H9 (cell line): ENCODE data around the gene MELK. TPM values are rescaled to one million over a fixed set of nuclear protein-coding genes. Genes with fewer than 3 reads are reported as not detected.

Experiments used
- DNase-seq: peaks from one replicate; pipeline ENCODE4 v3.0.0-alpha.2; 2017
- H2AFZ ChIP-seq: one replicate; pipeline ENCODE4 v1.6.1; 2013; ENCODE audit warnings: mild to moderate bottlenecking, low read length, control low read depth, moderate library complexity
- H2AK5ac ChIP-seq: 2 replicates; pipeline ENCODE4 v1.6.1; 2013; ENCODE audit warnings: low read length, control low read depth, mixed read lengths; ENCODE audit not compliant: insufficient read length
- H2BK120ac ChIP-seq: one replicate; pipeline ENCODE4 v1.6.1; 2013; ENCODE audit warnings: low read depth, mild to moderate bottlenecking, low read length, control low read depth, inconsistent platforms; ENCODE audit not compliant: poor library complexity, severe bottlenecking
- H2BK12ac ChIP-seq: 2 replicates; pipeline ENCODE4 v1.6.1; 2013; ENCODE audit warnings: low read length, control low read depth, mixed read lengths, low read depth; ENCODE audit not compliant: insufficient read length
- H2BK15ac ChIP-seq: 2 replicates; pipeline ENCODE4 v1.6.1; 2013; ENCODE audit warnings: low read depth, low read length, control low read depth
- H2BK20ac ChIP-seq: one replicate; pipeline ENCODE4 v1.6.1; 2013; ENCODE audit warnings: low read depth, mild to moderate bottlenecking, low read length, control low read depth, inconsistent platforms; ENCODE audit not compliant: poor library complexity, severe bottlenecking
- H2BK5ac ChIP-seq: 2 replicates; pipeline ENCODE4 v1.6.1; 2013; ENCODE audit warnings: low read length, control low read depth, mixed read lengths; ENCODE audit not compliant: insufficient read length
- H3K14ac ChIP-seq: 2 replicates; pipeline ENCODE4 v1.6.1; 2013; ENCODE audit warnings: low read length, control low read depth; ENCODE audit not compliant: insufficient read depth
- H3K18ac ChIP-seq: 2 replicates; pipeline ENCODE4 v1.6.1; 2013; ENCODE audit warnings: low read depth, mild to moderate bottlenecking, mixed read lengths, low read length, control low read depth; ENCODE audit not compliant: insufficient read length
- H3K23ac ChIP-seq: 2 replicates; pipeline ENCODE4 v1.6.1; 2013; ENCODE audit warnings: low read length, control low read depth, mixed read lengths, low read depth; ENCODE audit not compliant: insufficient read length
- H3K23me2 ChIP-seq: 2 replicates; pipeline ENCODE4 v1.6.1; 2013; ENCODE audit warnings: low read depth, mild to moderate bottlenecking, mixed read lengths, low read length, control low read depth; ENCODE audit not compliant: insufficient read length, poor library complexity, severe bottlenecking
- H3K27ac ChIP-seq: 2 replicates; pipeline ENCODE4 v1.5.1; 2013; ENCODE audit warnings: low read length, control low read depth, mixed read lengths, low read depth; ENCODE audit not compliant: insufficient read length
- H3K27me3 ChIP-seq: 2 replicates; pipeline ENCODE4 v1.6.1; 2013; ENCODE audit warnings: low read length, control low read depth, inconsistent platforms; ENCODE audit not compliant: insufficient read depth
- H3K4ac ChIP-seq: 2 replicates; pipeline ENCODE4 v1.6.1; 2013; ENCODE audit warnings: low read depth, mild to moderate bottlenecking, control low read depth, inconsistent platforms, low read length, moderate library complexity
- H3K4me1 ChIP-seq: 2 replicates; pipeline ENCODE4 v1.6.1; 2013; ENCODE audit warnings: low read length, control low read depth, inconsistent platforms; ENCODE audit not compliant: insufficient read depth
- H3K4me2 ChIP-seq: 2 replicates; pipeline ENCODE4 v1.6.1; 2013; ENCODE audit warnings: low read length, control low read depth, mixed read lengths; ENCODE audit not compliant: insufficient read length, insufficient read depth
- H3K56ac ChIP-seq: 2 replicates; pipeline ENCODE4 v1.6.1; 2013; ENCODE audit warnings: low read depth, mild to moderate bottlenecking, mixed read lengths, low read length, control low read depth; ENCODE audit not compliant: insufficient read length
- H3K79me1 ChIP-seq: 2 replicates; pipeline ENCODE4 v1.6.1; 2013; ENCODE audit warnings: low read depth, mild to moderate bottlenecking, moderate library complexity, low read length, control low read depth, inconsistent platforms; ENCODE audit not compliant: insufficient read depth, poor library complexity, severe bottlenecking
- H3K79me2 ChIP-seq: 2 replicates; pipeline ENCODE4 v1.6.1; 2013; ENCODE audit warnings: low read length, control low read depth, inconsistent platforms; ENCODE audit not compliant: insufficient read depth
- H3K9ac ChIP-seq: 2 replicates; pipeline ENCODE4 v1.6.1; 2013; ENCODE audit warnings: low read length, control low read depth, mixed read lengths; ENCODE audit not compliant: insufficient read length; ENCODE audit errors: extremely low read depth
- H3K9me3 ChIP-seq: one replicate; pipeline ENCODE4 v1.6.1; 2013; ENCODE audit warnings: low read depth, low read length, inconsistent platforms; ENCODE audit not compliant: control insufficient read depth
- H3T11ph ChIP-seq: one replicate; pipeline ENCODE4 v1.6.1; 2013; ENCODE audit warnings: mild to moderate bottlenecking, low read length, control low read depth, inconsistent platforms
- H4K20me1 ChIP-seq: one replicate; pipeline ENCODE4 v1.6.1; 2013; ENCODE audit not compliant: control insufficient read depth, insufficient read length, insufficient read depth
- H4K5ac ChIP-seq: 2 replicates; pipeline ENCODE4 v1.6.1; 2013; ENCODE audit warnings: low read depth, mild to moderate bottlenecking, mixed read lengths, low read length, control low read depth; ENCODE audit not compliant: insufficient read length
- H4K8ac ChIP-seq: replicated peaks from 2 replicates; pipeline ENCODE4 v1.6.1; 2013; ENCODE audit warnings: low read length, control low read depth, mixed read lengths, low read depth; ENCODE audit not compliant: insufficient read length
- H4K91ac ChIP-seq: 2 replicates; pipeline ENCODE4 v1.6.1; 2013; ENCODE audit warnings: low read depth, mild to moderate bottlenecking, moderate library complexity, mixed read lengths, low read length, control low read depth; ENCODE audit not compliant: insufficient read length
- H3K27ac Mint-ChIP-seq, 3 experiments: 2 replicates in 2 of 3; 3 replicates in 1 of 3; pipeline ENCODE4 v1.8.0; 2020 to 2021; ENCODE audit warnings: mixed read lengths in 3 of 3, mild to moderate bottlenecking in 1 of 3, moderate library complexity in 1 of 3
- H3K27me3 Mint-ChIP-seq: 2 replicates; pipeline ENCODE4 v1.8.0; 2021; ENCODE audit warnings: low read depth, mild to moderate bottlenecking, moderate library complexity, mixed read lengths
- H3K36me3 Mint-ChIP-seq, 3 experiments: 2 replicates in 2 of 3; 3 replicates in 1 of 3; pipeline ENCODE4 v1.8.0; 2020 to 2021; ENCODE audit warnings: low read depth in 3 of 3, mixed read lengths in 3 of 3; ENCODE audit not compliant: insufficient read depth in 1 of 3
- H3K4me1 Mint-ChIP-seq, 2 experiments: 2 replicates each; pipeline ENCODE4 v1.8.0; 2020; ENCODE audit warnings: mixed read lengths in 2 of 2
- H3K4me3 Mint-ChIP-seq, 2 experiments: 2 replicates in 1 of 2; 3 replicates in 1 of 2; pipeline ENCODE4 v1.8.0; 2020 to 2021; ENCODE audit warnings: mild to moderate bottlenecking in 2 of 2, mixed read lengths in 2 of 2, moderate library complexity in 1 of 2
- H3K9me3 Mint-ChIP-seq, 2 experiments: 2 replicates in 1 of 2; 3 replicates in 1 of 2; pipeline ENCODE4 v1.8.0; 2020; ENCODE audit warnings: mild to moderate bottlenecking in 2 of 2, mixed read lengths in 2 of 2, moderate library complexity in 1 of 2
- CTCF ChIP-seq: fragments of 200-600 bp; sonication (generic); conservative IDR thresholded peaks from 3 replicates; pipeline ENCODE4 v1.8.0; 2021; ENCODE audit warnings: antibody characterized with exemption, mild to moderate bottlenecking
- WGBS: extraction: QIAGEN DNeasy Blood & Tissue Kit; methylation state at CpG from one replicate; pipeline ENCODE4 v1.1.7; 2013; ENCODE audit warnings: missing lambda C conversion rate, low lambda C conversion rate, mixed read lengths; ENCODE audit not compliant: insufficient read length; ENCODE audit errors: extremely low coverage; 5-methylcytosine and 5-hydroxymethylcytosine counted together
- total RNA-seq: library from RNA; stranded (reverse); gene quantifications from 2 replicates; pipeline ENCODE4 v1.2.1, GENCODE V29; 2021

Gene MELK
- total RNA-seq, 1 experiment from 2014 or later: 43.6 TPM

- H3K27me3 Mint-ChIP-seq: no peaks in the 10 kb centered on the region; the same call in 1 of the 2 replicates
- TF ChIP-seq CTCF: no peak
These were observed 113.8 kb downstream of the MELK start for GRCh38 chr9:36686471-36686870.

More at GRCh38 chr9:36686471-36686870, 113.8 kb downstream of the MELK start:
- Histone ChIP-seq H3K23ac (no peak overlapping the region), H3K4me1 (no peaks in the 10 kb centered on the region), H3K4me2 (no peak overlapping the region), H2AK5ac (no peak overlapping the region), H4K91ac (no peak overlapping the region), H2BK15ac (no peak overlapping the region), H2BK20ac (no peak overlapping the region), H3K9me3 (no peaks in the 10 kb centered on the region), H3K79me1 (no peaks in the 10 kb centered on the region), H4K8ac (no peak overlapping the region), H3K4ac (no peak overlapping the region), H3K14ac (no peak overlapping the region), H3K9ac (no peak overlapping the region), H3K56ac (no peak overlapping the region), H3K23me2 (no peaks in the 10 kb centered on the region), H4K20me1 (no peaks in the 10 kb centered on the region), H3K79me2 (no peaks in the 10 kb centered on the region), H3K27me3 (no peaks in the 10 kb centered on the region), H3T11ph (no peak overlapping the region), H2BK5ac (no peak overlapping the region), H3K27ac (no peak overlapping the region), H2BK120ac (no peak overlapping the region), H4K5ac (no peak overlapping the region), H2BK12ac (no peak overlapping the region), H3K18ac (no peak overlapping the region), H2AFZ (no peak overlapping the region)
- Mint-ChIP-seq H3K4me3 (no peak overlapping the region), H3K36me3 (peaks cover 7 to 8% (median 7%) of the 10 kb centered on the region in 3 experiments), H3K9me3 (peaks cover 9 to 12% of the 10 kb centered on the region in 2 experiments; a peak in 4 of 5 replicates), H3K27ac (no peak overlapping the region), H3K4me1 (peaks cover 4 to 7% of the 10 kb centered on the region in 2 experiments; a peak in 2 of 4 replicates)
- WGBS: no CpG with 5 or more reads among the region's 3 CpGs
- no peak for DNase-seq
